Stomach (tissue), 9 donors: Measurements from ENCODE around the gene TRAF3. TPM values are rescaled to one million over a fixed set of nuclear protein-coding genes. Genes with fewer than 3 reads are reported as not detected.
"Not testable (repeated sequence)": the region's sequence is repeated elsewhere in the genome, so short reads cannot be mapped to it uniquely, and the experiment has no call there.

Source experiments
- DNase-seq, 2 donors: peaks; one replicate each; pipeline versions ENCODE4 v3.0.0 to v3.0.0-alpha.2; 2013 to 2019
- H3K27ac ChIP-seq, 5 donors: fragments of 200-600 bp in 4 of 5; sonication (generic) in 4 of 5; one replicate each; pipeline ENCODE4 v1.5.1; 2013 to 2019; ENCODE audit warnings: mild to moderate bottlenecking in 1 of 5, moderate library complexity in 1 of 5
- H3K27me3 ChIP-seq, 3 donors: fragments of 200-600 bp; sonication (generic); one replicate each; pipeline ENCODE4 v1.5.1; 2017 to 2019; ENCODE audit warnings: mixed run types in 1 of 3
- H3K36me3 ChIP-seq, 4 donors: fragments of 200-600 bp; sonication (generic); 1 replicate in 3 of 4; 2 replicates in 1 of 4; pipeline ENCODE4 v1.5.1; 2016 to 2019
- H3K4me1 ChIP-seq, 4 donors: fragments of 200-600 bp; sonication (generic); one replicate each; pipeline ENCODE4 v1.5.1; 2016 to 2019
- H3K4me3 ChIP-seq, 4 donors: fragments of 200-600 bp; sonication (generic) in 3 of 4; one replicate each; pipeline ENCODE4 v1.5.1; 2016 to 2019; ENCODE audit warnings: mild to moderate bottlenecking in 1 of 4
- H3K9me3 ChIP-seq, 4 donors: fragments of 200-600 bp; sonication (generic); one replicate each; pipeline ENCODE4 v1.5.1; 2016 to 2019
- CTCF ChIP-seq, 7 experiments: fragments of 450-650 bp in 4 of 7; fragments of 200-600 bp in 3 of 7; sonication (generic) in 3 of 7; IDR thresholded peaks; one replicate each; pipeline ENCODE4 v1.5.1; 2016 to 2019; ENCODE audit warnings: antibody characterized with exemption in 7 of 7, control low read depth in 2 of 7, mild to moderate bottlenecking in 1 of 7
- EP300 ChIP-seq: sonication (generic); formaldehyde crosslinking; IDR thresholded peaks from one replicate; pipeline ENCODE4 v1.6.1; 2017; ENCODE audit warnings: antibody characterized with exemption
- POLR2A ChIP-seq, 4 donors: fragments of 450-650 bp; IDR thresholded peaks; one replicate each; pipeline ENCODE4 v1.6.1; 2016; ENCODE audit warnings: antibody characterized with exemption in 4 of 4, control low read depth in 2 of 4, mild to moderate bottlenecking in 1 of 4, moderate library complexity in 1 of 4
- POLR2AphosphoS5 ChIP-seq, 3 donors: sonication (generic); formaldehyde crosslinking; IDR thresholded peaks; one replicate each; pipeline ENCODE4 v1.6.1; 2016; ENCODE audit warnings: antibody characterized with exemption in 3 of 3
- WGBS, 5 donors: extraction: QIAGEN DNeasy Blood & Tissue Kit in 3 of 5; methylation state at CpG; one replicate each; pipeline versions ENCODE4 v1.1.5 to v1.1.7; 2013 to 2018; 5-methylcytosine and 5-hydroxymethylcytosine counted together
- intact Hi-C: fragments of 100-400 bp; cut with DNase I; formaldehyde crosslinking; loops from one replicate; pipeline ENCODE4 v1.15.1; 2023; ENCODE audit warnings: low total_unique reads
- polyA plus RNA-seq, 3 donors: library from polyadenylated mRNA; stranded (reverse); fragments of 200-250 nt; gene quantifications; one replicate each; pipeline ENCODE4 v1.2.3, GENCODE V29; 2013
- total RNA-seq, 5 donors: library from RNA; depleted of rRNA; stranded (reverse); fragments of >200 nt; gene quantifications; one replicate each; pipeline versions ENCODE4 v1.1.0 to v1.2.3, GENCODE V29; 2014 to 2016
- donor health status: healthy with polysubstance abuse.
- donor health status: Bipolar disorder and iron deficiency.
- donor health status: healthy.

The TRAF3 gene
- total and polyA plus RNA-seq, 8 donors = 3.5 to 30.1 (median 6.3) TPM

DNA sequence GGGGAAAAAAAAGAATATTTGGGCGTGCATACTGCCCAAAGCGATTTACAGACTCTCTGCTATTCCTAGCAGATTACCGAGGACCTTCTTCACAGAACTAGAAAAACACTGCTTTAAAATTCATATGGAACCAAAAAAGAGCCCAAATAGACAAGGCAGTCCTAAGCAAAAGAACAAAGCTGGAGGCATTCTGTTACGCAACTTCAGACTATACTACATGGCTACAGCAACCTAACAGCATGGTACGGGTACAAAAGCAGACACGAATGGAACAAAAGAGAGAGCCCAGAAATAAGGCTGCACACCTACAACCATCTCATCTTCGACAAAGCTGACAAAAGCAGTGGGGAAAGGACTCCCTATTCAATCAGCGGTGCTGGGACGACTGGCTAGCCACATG is 56.7 kb downstream of the TRAF3 start:
- Histone ChIP-seq H3K36me3 (peaks cover 0 to 14% (median 5%) of the 10 kb centered on the region in 4 donors), H3K4me3 (no peak overlapping the region), H3K27ac (no peak overlapping the region), H3K27me3 (no peaks in the 10 kb centered on the region), H3K9me3 (no peaks in the 10 kb centered on the region), H3K4me1 (peaks cover 0 to 13% (median 6%) of the 10 kb centered on the region in 4 donors)
- DNase-seq = no peak
- intact Hi-C loops = no loop called here
- WGBS, 5 donors = 96 to 99% (median 98%) methylated on average over 9 of the region's 9 CpGs
- TF ChIP-seq POLR2AphosphoS5 (IDR thresholded peaks at IDR 0.05) (no peak), CTCF (IDR thresholded peaks at IDR 0.05) (no peak), EP300 (no peak), POLR2A (IDR thresholded peaks at IDR 0.05) (no peak)

GRCh38 chr14:102835959-102836358 is 58.7 kb downstream of the TRAF3 start:
- 89 to 94% (median 90%) methylated on average over 5 of the region's 5 CpGs for WGBS, 5 donors

GRCh38 chr14:102837120-102837519 is 59.9 kb downstream of the TRAF3 start:
- H3K4me1 ChIP-seq, H3K27ac ChIP-seq, DNase-seq, H3K4me3 ChIP-seq, intact Hi-C loops, H3K9me3 ChIP-seq, H3K27me3 ChIP-seq, H3K36me3 ChIP-seq: not testable (repeated sequence)
- WGBS, 5 donors = 91 to 98% (median 95%) methylated on average over 5 of the region's 5 CpGs

More at GRCh38 chr14:102835959-102836358, 58.7 kb downstream of the TRAF3 start:
- H3K36me3 ChIP-seq = peaks cover 0 to 14% (median 4%) of the 10 kb centered on the region in 4 donors
- no peaks in the 10 kb centered on the region for H3K4me1 ChIP-seq
- H3K27ac ChIP-seq = no peak overlapping the region
- no peaks in the 10 kb centered on the region for H3K9me3 ChIP-seq
- no peaks in the 10 kb centered on the region for H3K27me3 ChIP-seq
- H3K4me3 ChIP-seq = no peak overlapping the region
- no peak for DNase-seq
- TF ChIP-seq POLR2AphosphoS5 (IDR thresholded peaks at IDR 0.05) = no peak
- TF ChIP-seq POLR2A (IDR thresholded peaks at IDR 0.05) = no peak
- TF ChIP-seq CTCF (IDR thresholded peaks at IDR 0.05) = no peak
- no peak for TF ChIP-seq EP300
- intact Hi-C loops = no loop called here

DNA sequence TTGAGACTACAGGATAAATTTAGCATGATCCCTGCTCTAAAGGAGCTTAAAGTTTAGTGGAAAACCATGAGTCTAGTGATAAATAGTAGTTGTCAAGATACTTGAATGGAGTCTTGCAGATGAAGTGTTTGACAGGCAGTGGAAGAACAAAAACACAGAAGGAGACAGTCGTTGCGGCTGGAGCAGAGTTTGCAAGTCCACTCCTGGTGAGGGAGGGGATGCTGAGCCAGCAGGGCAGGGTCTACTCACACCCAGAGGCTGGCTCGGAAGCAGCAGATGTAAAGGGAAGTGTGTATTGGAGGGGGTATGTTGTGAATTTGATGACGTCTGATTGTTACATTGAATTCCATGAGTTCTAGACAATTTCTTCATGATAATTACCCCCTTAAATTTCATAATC is 61.3 kb downstream of the TRAF3 start:
- DNase-seq = no peak
- WGBS, 5 donors = 75 to 93% (median 88%) methylated on average over 4 of the region's 4 CpGs
- H3K4me1 ChIP-seq = no peaks in the 10 kb centered on the region
- intact Hi-C loops = no loop called here
- H3K4me3 ChIP-seq = no peak overlapping the region
- no peaks in the 10 kb centered on the region for H3K27me3 ChIP-seq
- H3K9me3 ChIP-seq = no peaks in the 10 kb centered on the region
- H3K27ac ChIP-seq = no peak overlapping the region
- H3K36me3 ChIP-seq = peaks cover 0 to 8% (median 0%) of the 10 kb centered on the region in 4 donors
- no peak for TF ChIP-seq POLR2AphosphoS5 (IDR thresholded peaks at IDR 0.05)
- no peak for TF ChIP-seq POLR2A (IDR thresholded peaks at IDR 0.05)
- TF ChIP-seq EP300 = no peak
- TF ChIP-seq CTCF (IDR thresholded peaks at IDR 0.05) = no peak

GRCh38 chr14:102840115-102840514 is 62.9 kb downstream of the TRAF3 start:
- Histone ChIP-seq H3K27ac (no peak overlapping the region), H3K4me1 (no peaks in the 10 kb centered on the region), H3K4me3 (no peak overlapping the region), H3K9me3 (no peaks in the 10 kb centered on the region), H3K36me3 (peaks cover 0 to 8% (median 0%) of the 10 kb centered on the region in 4 donors), H3K27me3 (no peaks in the 10 kb centered on the region)
- DNase-seq = no peak
- TF ChIP-seq CTCF (IDR thresholded peaks at IDR 0.05) (no peak), EP300 (no peak), POLR2AphosphoS5 (IDR thresholded peaks at IDR 0.05) (no peak), POLR2A (IDR thresholded peaks at IDR 0.05) (no peak)
- intact Hi-C loops = no loop called here
- WGBS, 5 donors = 89 to 96% (median 94%) methylated on average over 3 of the region's 3 CpGs
